ENCODE results near the gene FAM184A.
"Not testable (repeated sequence)": the region's sequence is repeated elsewhere in the genome, so short reads cannot be mapped to it uniquely, and the experiment has no call there.

FAM184A gene

DNA sequence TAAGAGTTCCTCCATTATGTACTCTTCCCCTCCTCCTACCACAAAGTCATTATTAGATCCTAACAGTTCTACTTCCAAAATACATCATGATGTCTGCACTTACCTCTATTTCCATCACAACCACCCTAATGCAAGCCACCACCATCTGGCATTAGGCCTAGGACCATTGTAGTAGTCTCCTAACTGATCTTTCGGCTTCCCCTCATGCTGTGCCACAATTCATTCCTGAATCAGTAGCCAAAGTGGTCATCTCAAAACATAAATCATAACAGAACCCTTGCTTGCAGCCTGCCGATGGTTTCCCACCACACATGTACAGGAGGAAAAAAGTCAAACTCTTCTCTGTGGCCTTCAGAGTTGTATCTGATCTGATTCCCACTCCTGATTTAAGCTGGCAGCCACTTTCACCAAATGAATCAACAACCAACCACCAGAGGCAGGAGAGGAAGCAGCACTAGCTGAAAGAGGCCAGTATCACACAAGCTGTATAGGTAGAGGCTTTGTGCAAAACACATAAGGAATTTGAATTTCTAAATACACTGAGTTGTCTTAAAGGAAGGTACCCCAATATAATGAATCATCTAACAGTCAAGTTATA lies 26.1 kb downstream of the FAM184A start:
- DNase-seq = no peak

GRCh38 chr6:119044255-119044654 lies 34.2 kb downstream of the FAM184A start:
- DNase-seq = no peak

DNA sequence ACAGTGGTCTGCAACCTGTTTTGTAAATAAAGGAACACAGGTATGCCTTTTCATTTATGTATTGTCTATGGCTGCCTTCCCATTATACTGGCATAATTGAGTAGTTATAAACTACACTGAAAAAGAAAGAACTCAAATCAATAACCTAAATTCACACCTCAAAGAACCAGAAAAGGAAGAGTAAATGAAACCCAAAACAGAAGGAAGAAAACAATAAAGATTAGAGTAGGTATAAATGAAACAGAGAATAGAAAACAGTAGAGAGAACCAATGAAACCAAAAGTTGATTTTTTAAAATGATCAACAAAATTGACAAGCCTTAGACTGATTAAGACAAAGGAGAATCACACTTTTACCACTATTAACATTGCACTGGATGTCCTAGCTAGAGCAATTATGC lies 34.7 kb downstream of the FAM184A start:
- DNase-seq = no peak

GRCh38 chr6:119043265-119043664 lies 35.2 kb downstream of the FAM184A start:
- no peak for DNase-seq

GRCh38 chr6:119040636-119041035 lies 37.8 kb downstream of the FAM184A start:
- no peak for DNase-seq

DNA sequence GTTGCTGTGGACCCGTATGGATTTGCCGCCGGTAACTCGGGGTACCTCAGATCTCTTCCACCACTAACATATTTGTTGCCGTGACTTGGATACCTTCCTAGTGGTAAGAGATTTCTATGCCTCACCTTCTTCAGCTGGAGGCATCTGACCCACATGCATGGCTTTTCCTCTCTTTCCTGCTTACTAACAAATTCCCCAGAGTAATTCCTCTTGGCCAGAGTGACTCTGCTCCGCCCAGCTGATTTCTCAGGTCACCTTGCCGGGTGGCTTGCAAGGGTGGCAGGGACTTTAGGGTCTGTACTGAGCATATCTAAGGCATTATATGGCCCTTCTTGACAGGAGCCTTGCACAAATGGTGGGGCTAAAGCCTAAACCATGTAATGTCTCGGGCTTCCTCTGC lies 38.2 kb downstream of the FAM184A start:
- no peak for DNase-seq

- DNase-seq = no peak
Measured at GRCh38 chr6:119037941-119038623, 40.4 kb downstream of the FAM184A start.

GRCh38 chr6:119037264-119037663 lies 41.2 kb downstream of the FAM184A start:
- DNase-seq = no peak

GRCh38 chr6:119036081-119036480 lies 42.4 kb downstream of the FAM184A start:
- DNase-seq = no peak

GRCh38 chr6:119035459-119035858 lies 43.0 kb downstream of the FAM184A start:
- no peak for DNase-seq

DNA sequence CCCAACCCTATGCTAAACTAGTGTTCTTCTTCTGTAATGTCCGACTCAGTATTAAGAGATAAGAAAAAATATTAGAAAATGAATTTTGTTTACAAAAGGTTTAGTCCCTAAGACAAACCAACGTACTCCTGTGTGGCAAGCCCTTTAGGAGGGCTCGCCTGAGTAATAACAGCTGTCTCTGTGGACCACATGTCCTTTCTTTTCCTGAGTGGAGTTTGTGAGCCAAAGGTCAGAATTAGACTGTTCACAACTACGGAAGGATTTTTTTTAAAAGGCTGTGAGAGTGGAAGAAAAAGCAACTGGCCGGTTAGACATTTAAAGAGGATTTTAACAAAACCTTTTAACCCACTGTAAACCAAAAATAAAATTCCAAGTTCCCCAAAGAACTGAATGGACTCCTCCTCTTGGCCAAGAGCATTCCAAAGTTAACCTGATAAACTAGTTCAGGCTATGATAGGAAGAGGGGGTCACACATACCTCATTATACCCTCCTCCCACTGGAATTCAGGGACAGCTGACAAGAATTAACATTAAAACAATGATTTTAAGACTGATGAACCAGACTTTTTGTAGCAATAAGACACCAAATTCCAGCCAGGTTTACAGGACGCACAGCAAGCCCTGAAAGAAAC lies 43.5 kb downstream of the FAM184A start:
- DNase-seq = no peak

GRCh38 chr6:119032428-119032827 lies 46.0 kb downstream of the FAM184A start:
- no peak for DNase-seq

DNA sequence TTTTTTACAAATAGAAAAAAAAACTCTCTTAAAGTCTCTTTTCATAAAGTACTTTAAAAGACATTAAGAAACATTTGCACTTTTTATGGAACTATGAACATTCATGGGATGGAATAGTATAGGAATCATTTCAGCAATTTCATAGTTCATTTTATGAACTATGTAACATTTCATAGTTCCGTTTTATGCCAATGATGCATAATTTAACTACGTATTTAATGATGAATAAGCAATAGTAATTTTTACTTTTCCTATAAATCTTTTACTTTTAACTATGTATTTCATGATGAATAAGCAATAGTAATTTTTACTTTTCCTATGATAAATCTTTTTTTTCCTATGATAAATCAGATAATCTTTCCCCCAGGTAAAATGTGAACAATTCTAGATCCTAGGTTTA lies 47.7 kb downstream of the FAM184A start:
- no peak for DNase-seq

GRCh38 chr6:119028091-119028490 lies 50.4 kb downstream of the FAM184A start:
- no peak for DNase-seq

DNA sequence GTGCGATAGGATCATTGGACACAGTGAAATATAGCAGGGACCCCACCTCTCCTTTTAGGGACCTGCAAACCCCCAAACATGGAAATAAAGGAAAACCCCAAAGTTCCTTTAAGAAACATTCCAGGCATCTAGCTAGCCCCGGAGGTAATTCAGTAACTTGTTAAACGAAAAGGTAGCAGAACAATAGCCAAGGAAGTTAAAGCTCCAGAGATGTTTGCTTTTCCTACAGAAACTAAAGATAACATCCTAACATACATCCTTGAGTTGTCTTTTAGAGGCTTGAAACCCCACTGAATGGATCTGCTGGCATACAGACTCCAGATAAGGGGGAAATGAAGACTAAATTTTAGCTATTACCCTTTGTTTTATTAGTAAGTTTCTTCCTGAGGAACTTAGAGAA lies 51.0 kb downstream of the FAM184A start:
- DNase-seq = no peak

DNA sequence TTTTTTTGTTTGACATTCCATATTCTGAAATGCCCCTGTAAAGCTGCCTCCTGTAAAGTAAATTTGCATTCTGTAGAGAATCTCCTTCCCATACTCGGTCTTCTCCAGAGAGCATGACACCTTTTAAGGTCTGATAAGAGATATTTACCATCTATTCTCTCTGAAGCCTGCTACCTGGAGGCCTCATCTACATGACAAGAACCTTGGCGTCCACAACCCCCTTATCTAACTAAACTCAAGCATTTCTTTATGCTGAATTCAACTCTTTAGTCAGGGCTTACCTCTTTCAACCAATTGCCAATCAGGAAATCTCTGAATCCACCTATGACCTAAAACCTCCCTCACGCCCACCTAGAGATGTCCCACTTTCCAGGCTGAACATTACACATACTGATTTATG lies 51.6 kb downstream of the FAM184A start:
- DNase-seq = no peak

DNA sequence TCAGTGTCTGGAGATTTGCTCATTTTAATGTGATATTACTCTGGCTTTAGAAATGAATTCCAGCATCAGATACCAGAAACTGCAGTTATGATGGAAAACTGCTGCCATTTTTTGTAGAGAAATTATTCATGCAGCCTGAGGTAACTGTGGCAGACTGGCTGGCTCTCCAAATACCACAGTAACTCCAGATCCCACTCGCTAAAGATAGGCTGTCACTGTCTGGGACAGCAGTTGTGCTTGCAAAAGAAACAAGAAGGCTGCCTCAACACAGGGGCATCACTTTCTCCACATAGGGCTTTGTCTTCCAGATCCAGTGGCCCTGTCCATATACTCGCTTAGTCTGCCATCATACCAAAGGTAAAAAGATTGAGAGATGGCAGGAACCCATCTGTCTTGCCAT lies 52.7 kb downstream of the FAM184A start:
- no peak for DNase-seq

GRCh38 chr6:119024111-119024510 lies 54.4 kb downstream of the FAM184A start:
- no peak for DNase-seq

DNA sequence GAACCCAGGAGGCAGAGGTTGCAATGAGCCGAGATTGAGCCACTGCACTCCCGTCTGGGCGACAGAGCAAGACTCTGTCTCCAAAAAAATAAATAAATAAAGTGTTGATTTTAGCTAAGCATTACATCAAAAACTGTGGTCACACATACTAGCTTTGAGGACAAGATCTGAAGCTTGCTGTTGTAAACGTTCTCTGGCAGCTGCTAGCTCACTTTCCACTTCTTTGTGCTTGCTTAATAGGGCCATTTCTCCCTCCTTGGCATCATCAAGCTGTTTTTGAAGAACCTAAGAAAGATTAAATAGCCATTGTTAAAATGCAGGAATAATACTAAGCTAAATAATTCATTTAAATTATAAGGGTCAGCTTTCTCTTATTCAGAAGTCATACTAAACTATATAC lies 55.7 kb downstream of the FAM184A start:
- DNase-seq = no peak

GRCh38 chr6:119020597-119021561 lies 57.6 kb downstream of the FAM184A start:
- no peak for DNase-seq

DNA sequence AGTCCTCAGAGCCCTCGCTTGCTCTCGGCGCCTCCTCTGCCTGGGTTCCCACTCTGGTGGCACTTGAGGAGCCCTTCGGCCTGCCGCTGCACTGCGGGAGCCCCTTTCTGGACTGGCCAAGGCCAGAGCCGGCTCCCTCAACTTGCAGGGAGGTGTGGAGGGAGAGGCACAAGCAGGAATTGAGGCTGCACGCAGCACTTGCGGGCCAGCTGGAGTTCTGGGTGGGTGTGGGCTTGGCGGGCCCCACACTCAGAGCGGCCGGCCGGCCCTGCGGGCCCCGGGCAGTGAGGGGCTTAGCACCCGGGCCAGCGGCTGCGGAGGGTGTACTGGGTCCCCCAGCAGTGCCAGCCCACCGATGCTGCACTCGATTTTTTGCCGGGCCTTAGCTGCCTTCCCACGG lies 63.3 kb downstream of the FAM184A start:
- not testable (repeated sequence) for DNase-seq

- no peak for DNase-seq
Measured at GRCh38 chr6:119012521-119012920, 65.9 kb downstream of the FAM184A start.

- not testable (repeated sequence) for DNase-seq
Measured at GRCh38 chr6:119009266-119009665, 69.2 kb downstream of the FAM184A start.

All from fibroblast of skin of abdomen (primary cell).